Adipocyte (in vitro differentiated cells): ENCODE results near the gene TIPIN.
A peak's percentile ranks its signal among the peaks of the same experiment; 100 is the strongest.
"Not testable (repeated sequence)": the region's sequence is repeated elsewhere in the genome, so short reads cannot be mapped to it uniquely, and the experiment has no call there.

Experiments
- DNase-seq: peaks from one replicate; pipeline ENCODE4 v3.0.0-alpha.2; 2015; ENCODE audit warnings: low read depth
- H3K27me3 ChIP-seq: replicated peaks from 2 replicates; pipeline ENCODE4 v1.7.0; 2013; ENCODE audit warnings: mild to moderate bottlenecking, low read length, moderate library complexity; ENCODE audit not compliant: control insufficient read depth, insufficient read depth
- H3K36me3 ChIP-seq: 2 replicates; pipeline ENCODE4 v1.7.0; 2013; ENCODE audit warnings: low read length, mild to moderate bottlenecking, moderate library complexity; ENCODE audit not compliant: control insufficient read depth, insufficient read depth, severe bottlenecking
- H3K4me1 ChIP-seq: 2 replicates; pipeline ENCODE4 v1.7.0; 2013; ENCODE audit warnings: mild to moderate bottlenecking, low read length, moderate library complexity; ENCODE audit not compliant: control insufficient read depth, insufficient read depth
- H3K4me3 ChIP-seq: 2 replicates; pipeline ENCODE4 v1.7.0; 2013; ENCODE audit warnings: mild to moderate bottlenecking, low read length, moderate library complexity
- H3K9ac ChIP-seq: 2 replicates; pipeline ENCODE4 v1.7.0; 2013; ENCODE audit warnings: mild to moderate bottlenecking, low read length, moderate library complexity
- H3K9me3 ChIP-seq: 2 replicates; pipeline ENCODE4 v1.7.0; 2013; ENCODE audit warnings: mild to moderate bottlenecking, low read length, moderate library complexity; ENCODE audit not compliant: control insufficient read depth

The TIPIN gene

DNA sequence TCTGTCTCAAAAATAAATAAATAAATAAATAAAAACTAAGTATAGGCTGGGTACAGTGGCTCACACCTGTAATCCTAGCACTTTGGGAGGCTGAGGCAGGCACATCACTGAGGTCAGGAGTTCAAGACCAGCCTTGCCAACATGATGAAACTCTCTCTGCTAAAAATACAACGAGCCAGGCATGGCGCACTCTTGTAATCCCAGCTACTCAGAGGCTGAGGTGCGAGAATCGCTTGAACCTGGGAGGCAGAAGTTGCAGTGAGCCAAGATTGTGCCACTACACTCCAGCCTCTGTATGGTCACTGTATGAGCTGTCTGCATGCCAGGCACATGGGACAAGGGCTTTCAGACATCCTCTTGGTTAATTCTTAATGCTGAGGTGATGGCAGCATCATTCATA, 28.7 kb downstream of the TIPIN start:
- Histone ChIP-seq H3K36me3 (peaks cover 80% of the 10 kb centered on the region), H3K9ac (no peak overlapping the region)

GRCh38 chr15:66326051-66326450, 30.4 kb downstream of the TIPIN start:
- Histone ChIP-seq H3K9me3 (no peaks in the 10 kb centered on the region), H3K27me3 (no peaks in the 10 kb centered on the region), H3K4me3 (no peak overlapping the region), H3K36me3 (peaks cover 77% of the 10 kb centered on the region), H3K4me1 (no peaks in the 10 kb centered on the region), H3K9ac (no peak overlapping the region)
- DNase-seq: no peak

More for the DNA sequence above, 28.7 kb downstream of the TIPIN start:
- H3K4me3 ChIP-seq: no peak overlapping the region
- no peaks in the 10 kb centered on the region for H3K4me1 ChIP-seq
- H3K27me3 ChIP-seq: no peaks in the 10 kb centered on the region
- no peaks in the 10 kb centered on the region for H3K9me3 ChIP-seq
- DNase-seq: no peak

DNA sequence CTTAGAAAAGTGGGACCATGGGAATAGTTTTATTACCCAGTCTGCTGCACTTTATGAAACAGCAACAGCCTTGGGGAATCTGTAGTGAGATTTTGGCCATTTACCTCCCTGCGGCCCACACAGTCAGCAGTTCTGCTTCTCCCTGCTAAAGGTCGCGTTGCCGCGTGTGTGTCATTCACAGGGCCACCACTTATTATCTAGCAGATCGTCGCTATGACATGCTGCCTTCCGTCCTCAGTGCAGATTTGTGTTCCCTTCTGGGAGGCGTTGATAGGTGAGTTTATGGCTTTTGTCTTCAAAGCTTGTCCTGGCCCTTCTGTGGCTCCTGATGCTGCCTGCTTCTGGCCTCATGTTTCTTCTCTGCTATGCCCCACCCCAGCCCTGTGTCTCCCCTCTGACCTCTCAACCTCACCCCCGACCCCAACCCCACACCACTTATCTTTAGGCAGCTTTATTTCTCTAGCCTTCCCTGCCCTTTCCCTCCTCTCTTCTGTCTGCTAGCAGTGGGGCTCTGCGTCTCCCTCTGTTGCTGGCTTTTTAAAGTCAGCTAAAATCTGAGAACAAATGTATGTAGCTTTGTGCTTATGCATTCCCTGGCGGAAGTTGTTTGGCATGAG, 33.1 kb downstream of the TIPIN start:
- DNase-seq: no peak
- no peaks in the 10 kb centered on the region for H3K9me3 ChIP-seq
- no peak overlapping the region for H3K4me3 ChIP-seq
- H3K36me3 ChIP-seq: peaks cover 72% of the 10 kb centered on the region
- no peak overlapping the region for H3K9ac ChIP-seq
- H3K4me1 ChIP-seq: no peaks in the 10 kb centered on the region
- H3K27me3 ChIP-seq: no peaks in the 10 kb centered on the region

GRCh38 chr15:66312144-66312543, 44.3 kb downstream of the TIPIN start:
- H3K9ac ChIP-seq: no peak overlapping the region
- H3K4me1 ChIP-seq: no peaks in the 10 kb centered on the region
- no peak for DNase-seq

DNA sequence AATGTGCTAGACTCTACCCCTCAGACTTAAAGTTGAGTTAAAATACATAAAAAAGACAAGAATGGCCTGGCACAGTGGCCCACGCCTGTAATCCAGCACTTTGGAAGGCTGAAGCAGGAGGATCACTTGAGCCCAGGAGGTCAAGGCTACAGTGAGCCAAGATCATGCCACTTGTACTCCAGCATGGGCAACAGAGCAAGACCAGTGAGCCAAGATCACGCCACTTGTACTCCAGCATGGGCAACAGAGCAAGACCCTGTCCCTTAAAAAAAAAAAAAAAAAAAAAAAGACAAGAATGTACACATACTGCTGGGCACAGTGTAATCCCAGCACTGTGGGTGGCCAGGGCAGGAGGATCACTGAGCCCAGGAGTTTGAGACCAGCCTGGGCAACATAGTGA, 45.7 kb downstream of the TIPIN start:
- Histone ChIP-seq H3K9ac (no peak overlapping the region), H3K9me3 (no peaks in the 10 kb centered on the region), H3K4me3 (no peak overlapping the region), H3K4me1 (no peaks in the 10 kb centered on the region), H3K36me3 (peaks cover 48% of the 10 kb centered on the region), H3K27me3 (no peaks in the 10 kb centered on the region)
- DNase-seq: no peak

More at GRCh38 chr15:66312144-66312543, 44.3 kb downstream of the TIPIN start:
- H3K4me3 ChIP-seq: no peak overlapping the region
- H3K9me3 ChIP-seq: no peaks in the 10 kb centered on the region
- no peaks in the 10 kb centered on the region for H3K27me3 ChIP-seq
- peaks cover 57% of the 10 kb centered on the region for H3K36me3 ChIP-seq

DNA sequence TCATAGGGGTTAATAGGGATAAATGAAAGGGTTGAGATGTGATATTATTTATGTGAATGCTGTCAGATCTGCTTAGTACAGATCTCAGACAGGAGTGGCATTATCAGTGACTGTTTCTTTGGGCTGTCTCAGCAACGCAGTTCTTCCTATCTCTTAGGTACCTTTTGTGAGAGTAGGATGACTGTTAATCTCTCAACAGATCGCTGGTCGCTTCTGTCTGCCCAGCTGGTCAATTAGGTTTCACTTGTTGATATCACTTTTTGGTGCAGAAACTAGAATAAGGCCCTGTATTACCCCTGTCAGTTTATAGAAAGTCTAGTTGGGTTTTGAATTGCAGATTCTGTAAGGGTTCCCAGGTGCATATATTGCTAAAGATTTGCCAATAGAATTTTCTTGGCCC, 46.7 kb downstream of the TIPIN start:
- no peak for DNase-seq
- H3K36me3 ChIP-seq: peaks cover 45% of the 10 kb centered on the region
- no peaks in the 10 kb centered on the region for H3K9me3 ChIP-seq
- no peak overlapping the region for H3K4me3 ChIP-seq
- H3K27me3 ChIP-seq: no peaks in the 10 kb centered on the region
- no peak overlapping the region for H3K9ac ChIP-seq
- no peaks in the 10 kb centered on the region for H3K4me1 ChIP-seq

DNA sequence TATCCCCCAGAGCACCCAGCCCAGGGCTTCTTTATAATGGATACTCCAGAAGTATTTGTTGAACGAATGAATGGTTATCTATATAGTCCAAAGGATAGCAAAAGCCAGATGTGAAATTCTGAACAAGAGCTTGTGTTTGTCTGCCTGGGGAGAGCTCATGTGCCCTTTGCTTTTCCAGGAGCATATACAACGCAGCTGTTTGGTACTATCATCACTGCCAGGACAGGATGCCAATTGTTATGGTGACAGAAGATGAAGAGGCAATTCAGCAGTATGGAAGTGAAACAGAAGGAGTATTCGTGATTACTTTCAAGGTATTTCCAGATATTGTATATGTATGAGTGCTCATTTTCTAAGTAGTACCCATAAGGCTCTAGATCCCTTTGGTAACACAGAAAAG, 48.0 kb downstream of the TIPIN start:
- Histone ChIP-seq H3K9me3 (no peaks in the 10 kb centered on the region), H3K9ac (no peak overlapping the region), H3K36me3 (peaks cover 33% of the 10 kb centered on the region), H3K4me1 (no peaks in the 10 kb centered on the region), H3K27me3 (no peaks in the 10 kb centered on the region), H3K4me3 (no peak overlapping the region)
- no peak for DNase-seq

GRCh38 chr15:66306381-66306780, 50.1 kb downstream of the TIPIN start:
- DNase-seq: no peak
- no peaks in the 10 kb centered on the region for H3K27me3 ChIP-seq
- no peak overlapping the region for H3K4me3 ChIP-seq

DNA sequence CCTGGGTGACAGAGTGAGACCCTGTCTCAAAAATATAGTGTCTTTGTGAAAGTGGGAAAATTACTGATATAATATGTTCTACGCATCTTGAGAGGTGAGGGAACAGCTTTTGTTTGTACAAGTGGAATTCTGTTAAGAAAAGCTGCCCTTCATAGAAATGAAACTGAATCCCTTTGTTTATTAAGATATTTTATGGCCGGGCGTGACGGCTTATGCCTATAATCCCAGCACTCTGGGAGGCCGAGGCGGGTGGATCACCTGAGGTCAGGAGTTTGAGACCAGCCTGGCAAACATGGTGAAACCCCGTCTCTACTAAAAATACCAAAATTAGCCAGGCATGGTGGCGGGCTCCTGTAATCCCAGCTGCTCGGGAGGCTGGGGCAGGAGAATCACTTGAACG, 52.1 kb downstream of the TIPIN start:
- not testable (repeated sequence) for H3K9ac ChIP-seq, H3K4me1 ChIP-seq, H3K36me3 ChIP-seq, H3K9me3 ChIP-seq, DNase-seq, H3K27me3 ChIP-seq, H3K4me3 ChIP-seq

More at GRCh38 chr15:66306381-66306780, 50.1 kb downstream of the TIPIN start:
- peaks cover 7% of the 10 kb centered on the region for H3K4me1 ChIP-seq
- no peak overlapping the region for H3K9ac ChIP-seq
- H3K9me3 ChIP-seq: no peaks in the 10 kb centered on the region
- peaks cover 20% of the 10 kb centered on the region for H3K36me3 ChIP-seq

GRCh38 chr15:66302489-66303278, 53.8 kb downstream of the TIPIN start:
- no peaks in the 10 kb centered on the region for H3K27me3 ChIP-seq
- H3K9me3 ChIP-seq: no peaks in the 10 kb centered on the region
- DNase-seq: no peak
- peak overlapping the region; percentile 2 for H3K9ac ChIP-seq
- H3K36me3 ChIP-seq: no peaks in the 10 kb centered on the region
- peaks cover 7% of the 10 kb centered on the region for H3K4me1 ChIP-seq
- H3K4me3 ChIP-seq: no peak overlapping the region

DNA sequence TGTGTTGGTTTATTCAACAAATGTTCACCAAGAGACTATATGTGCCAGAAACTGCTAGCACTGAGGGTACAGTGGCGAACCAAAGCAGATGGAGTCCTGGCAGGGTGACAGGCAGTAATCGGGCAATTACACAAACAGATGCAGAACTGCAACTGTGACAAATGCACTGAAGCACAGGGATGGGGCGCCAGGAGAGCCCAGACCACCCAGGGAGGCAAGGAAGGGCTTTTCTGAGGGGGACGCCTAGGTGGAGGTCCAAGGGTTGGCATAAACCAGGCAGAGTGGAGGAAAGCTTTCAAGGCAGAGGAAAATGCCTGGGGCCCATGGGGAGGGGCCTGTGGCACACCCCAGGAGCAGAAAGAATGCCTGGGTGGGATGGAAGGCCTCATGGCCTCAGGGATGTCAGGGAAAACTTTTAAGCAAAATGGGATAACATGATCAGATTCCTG, 57.7 kb downstream of the TIPIN start:
- no peak for DNase-seq
- no peaks in the 10 kb centered on the region for H3K27me3 ChIP-seq
- no peaks in the 10 kb centered on the region for H3K9me3 ChIP-seq
- peaks cover 21% of the 10 kb centered on the region for H3K4me1 ChIP-seq
- H3K4me3 ChIP-seq: no peak overlapping the region
- no peaks in the 10 kb centered on the region for H3K36me3 ChIP-seq
- H3K9ac ChIP-seq: no peak overlapping the region
